GM08714 (cell line): Measurements from ENCODE around the gene NACC1.

Experiments used
- H3K4me3 ChIP-seq: fragments of 200-500 bp; sonication (Bioruptor generic); 2 replicates; pipeline ENCODE4 v1.5.1; 2014; ENCODE audit warnings: mild to moderate bottlenecking, low read length, inconsistent platforms
- ZNF274 ChIP-seq: IDR thresholded peaks from 2 replicates; pipeline ENCODE4 v1.6.1; 2012; ENCODE audit warnings: mild to moderate bottlenecking, low read depth, low read length

Gene NACC1

GRCh38 chr19:13149628-13150186 lies 31.6 kb downstream of the NACC1 start:
- H3K4me3 ChIP-seq = peak overlapping the region; percentile 89
- no peak for TF ChIP-seq ZNF274

GRCh38 chr19:13150187-13150930 lies 32.3 kb downstream of the NACC1 start, which contains the start of the genes IER2 and STX10:
IER2 (plus strand) TSS chr19:13150411; CDS start chr19:13153187, 2,776 bp downstream.
STX10 (minus strand) TSS chr19:13150375; CDS start chr19:13150173, 202 bp downstream.
- TF ChIP-seq ZNF274 = no peak

GRCh38 chr19:13150931-13151604 lies 33.0 kb downstream of the NACC1 start:
- H3K4me3 ChIP-seq = peak overlapping the region; percentile 89
- TF ChIP-seq ZNF274 = no peak

More at GRCh38 chr19:13150187-13150930, 32.3 kb downstream of the NACC1 start, which contains the start of the genes IER2 and STX10:
- H3K4me3 ChIP-seq = peak within 1 kb of the TSS; percentile 89

GRCh38 chr19:13151605-13152355 lies 33.7 kb downstream of the NACC1 start:
- peak overlapping the region; percentile 89 for H3K4me3 ChIP-seq
- TF ChIP-seq ZNF274 = no peak

- no peak for TF ChIP-seq ZNF274
- peak overlapping the region; percentile 80 for H3K4me3 ChIP-seq
Measured at GRCh38 chr19:13152356-13152973, 34.4 kb downstream of the NACC1 start.

GRCh38 chr19:13152974-13153568 lies 35.0 kb downstream of the NACC1 start:
- H3K4me3 ChIP-seq = peak overlapping the region; percentile 95
- TF ChIP-seq ZNF274 = no peak

GRCh38 chr19:13153569-13154240 lies 35.6 kb downstream of the NACC1 start:
- TF ChIP-seq ZNF274 = no peak
- H3K4me3 ChIP-seq = peak overlapping the region; percentile 95

GRCh38 chr19:13154241-13154778 lies 36.2 kb downstream of the NACC1 start:
- TF ChIP-seq ZNF274 = no peak
- peak overlapping the region; percentile 95 for H3K4me3 ChIP-seq

GRCh38 chr19:13154911-13155471 lies 36.9 kb downstream of the NACC1 start:
- H3K4me3 ChIP-seq = peak overlapping the region; percentile 95; the same call in 1 of the 2 replicates
- TF ChIP-seq ZNF274 = no peak

- TF ChIP-seq ZNF274 = no peak
- peak overlapping the region; percentile 95; the same call in 1 of the 2 replicates for H3K4me3 ChIP-seq
Measured at GRCh38 chr19:13155472-13156359, 37.7 kb downstream of the NACC1 start.

GRCh38 chr19:13159713-13160112 lies 41.6 kb downstream of the NACC1 start:
- H3K4me3 ChIP-seq = no peak overlapping the region
- no peak for TF ChIP-seq ZNF274

GRCh38 chr19:13160557-13160956 lies 42.5 kb downstream of the NACC1 start:
- TF ChIP-seq ZNF274 = no peak
- no peak overlapping the region for H3K4me3 ChIP-seq
